Uterus (tissue), 2 donors: ENCODE measurements around the gene PXMP4.

Source experiments
- CTCF ChIP-seq, 4 experiments: fragments of 200-600 bp in 2 of 4; fragments of 450-650 bp in 2 of 4; sonication (generic) in 2 of 4; IDR thresholded peaks; one replicate each; pipeline ENCODE4 v1.5.1; 2016 to 2019; ENCODE audit warnings: antibody characterized with exemption in 4 of 4, mild to moderate bottlenecking in 2 of 4, moderate library complexity in 1 of 4
- POLR2A ChIP-seq, 2 donors: fragments of 450-650 bp; IDR thresholded peaks; one replicate each; pipeline ENCODE4 v1.6.1; 2016; ENCODE audit warnings: antibody characterized with exemption in 2 of 2, mild to moderate bottlenecking in 1 of 2, moderate library complexity in 1 of 2

GRCh38 chr20:33736962-33737361 lies 16.9 kb upstream of the PXMP4 start:
- TF ChIP-seq CTCF (IDR thresholded peaks at IDR 0.05) (no peak), POLR2A (IDR thresholded peaks at IDR 0.05) (no peak)
